Ishikawa (cell line): ENCODE measurements around the gene SEMA6A.

Experiments used
- EP300 ChIP-seq: IDR thresholded peaks from 2 replicates; pipeline ENCODE4 v1.6.1; 2012; ENCODE audit warnings: borderline replicate concordance
- FOXM1 ChIP-seq: IDR thresholded peaks from 2 replicates; pipeline ENCODE4 v1.6.1; 2012; ENCODE audit warnings: low read depth, borderline replicate concordance
- MAX ChIP-seq: IDR thresholded peaks from 2 replicates; pipeline ENCODE4 v1.6.1; 2012
- RAD21 ChIP-seq: IDR thresholded peaks from 2 replicates; pipeline ENCODE4 v1.6.1; 2012; ENCODE audit warnings: low read depth
- REST ChIP-seq: IDR thresholded peaks from 2 replicates; pipeline ENCODE4 v1.6.1; 2012; ENCODE audit warnings: low read depth, mild to moderate bottlenecking
- TAF1 ChIP-seq: IDR thresholded peaks from 2 replicates; pipeline ENCODE4 v1.6.1; 2012; ENCODE audit warnings: low read depth, mild to moderate bottlenecking
- TCF12 ChIP-seq: IDR thresholded peaks from 2 replicates; pipeline ENCODE4 v1.6.1; 2012; ENCODE audit warnings: low read depth
- TEAD4 ChIP-seq: IDR thresholded peaks from 2 replicates; pipeline ENCODE4 v1.6.1; 2012
- YY1 ChIP-seq: IDR thresholded peaks from 2 replicates; pipeline ENCODE4 v1.6.1; 2012; ENCODE audit warnings: low read depth
- ZBTB7A ChIP-seq: IDR thresholded peaks from 2 replicates; pipeline ENCODE4 v1.6.1; 2012; ENCODE audit warnings: low read depth

GRCh38 chr5:116574367-116575325, at the start of gene SEMA6A:
- TF ChIP-seq EP300 (peak; percentile 33; the same call in 1 of the 2 replicates), TAF1 (no peak), RAD21 (peak; percentile 3; the same call in 1 of the 2 replicates), REST (no peak), MAX (peak; percentile 75; the same call in 1 of the 2 replicates), ZBTB7A (no peak), TCF12 (peak; percentile 75), YY1 (peak; percentile 51; the same call in 1 of the 2 replicates), TEAD4 (0 out of 2 replicates have a peak, but pooled peaks have one; percentile 47), FOXM1 (no peak)
